K562 (cell line): ENCODE data around the gene B4GALNT2. TPM values are rescaled to one million over a fixed set of nuclear protein-coding genes. Genes with fewer than 3 reads are reported as not detected.

ENCODE experiments used
- CBFA2T2 ChIP-seq: fragments of 450-650 bp; conservative IDR thresholded peaks from 2 replicates; pipeline ENCODE4 v1.6.1; 2017; ENCODE audit warnings: mild to moderate bottlenecking
- LEF1 ChIP-seq: fragments of 450-650 bp; IDR thresholded peaks from 2 replicates; pipeline ENCODE4 v1.6.1; 2016; ENCODE audit warnings: mild to moderate bottlenecking
- NFRKB ChIP-seq: fragments of 450-650 bp; IDR thresholded peaks from 2 replicates; pipeline ENCODE4 v1.6.1; 2016; ENCODE audit warnings: low read depth
- SMARCC2 ChIP-seq: fragments of 450-650 bp; IDR thresholded peaks from 2 replicates; pipeline ENCODE4 v1.6.1; 2017; ENCODE audit warnings: antibody characterized with exemption, moderate library complexity, mild to moderate bottlenecking, low read depth
- ZNF140 ChIP-seq: fragments of 250-450 bp; sonication (Bioruptor Pico); IDR thresholded peaks from 2 replicates; pipeline ENCODE4 v1.8.0; 2021; ENCODE audit warnings: moderate library complexity, mild to moderate bottlenecking, inconsistent platforms
- polyA plus RNA-seq, 8 experiments: library from polyadenylated mRNA; depleted of rRNA in 4 of 8; stranded (reverse) in 5 of 8; unstranded in 3 of 8; fragments of >200 nt; fragmentation: Nextera tagmentation in 2 of 8; fragmentation: Illumina TruSeq in 1 of 8; extraction: Ambion mirVana in 2 of 8; extraction: Trizol in 1 of 8; gene quantifications; 2 replicates each; pipeline versions ENCODE4 v1.2.1 to v1.2.3, GENCODE V29; 2011 to 2014; ENCODE audit warnings: inconsistent platforms in 1 of 8, missing spikeins in 1 of 8
- total RNA-seq, 7 experiments: library from RNA; depleted of rRNA in 6 of 7; stranded (reverse); fragments of >200 nt in 6 of 7; fragmentation: Illumina TruSeq in 2 of 7; extraction: Trizol in 2 of 7; gene quantifications; 2 replicates each; pipeline versions ENCODE4 v1.2.1 to v1.2.3, GENCODE V29; 2011 to 2021; ENCODE audit warnings: low replicate concordance in 1 of 7
- TF ChIP-seq, protein P1 (sequence below): fragments of 450-650 bp; formaldehyde crosslinking; IDR thresholded peaks from 2 replicates; pipeline ENCODE4 v1.4.0; 2020; ENCODE audit warnings: mild to moderate bottlenecking
- TF ChIP-seq, protein P2 (sequence below): fragments of 150-350 bp; conservative IDR thresholded peaks from 2 replicates; pipeline ENCODE4 v1.6.1; 2014; ENCODE audit warnings: low read length
- TF ChIP-seq, protein P3 (sequence below), 2 experiments: fragments of 450-650 bp in 1 of 2; sonication (generic) in 1 of 2; formaldehyde crosslinking in 1 of 2; IDR thresholded peaks; 2 replicates each; pipeline versions ENCODE4 v1.7.1 to v1.9.0; 2016 to 2022; ENCODE audit warnings: inconsistent platforms in 1 of 2, mild to moderate bottlenecking in 1 of 2, missing genetic modification reagents in 1 of 2
- TF ChIP-seq, protein P4 (sequence below): IDR thresholded peaks from 2 replicates; pipeline ENCODE4 v1.6.1; 2014; ENCODE audit warnings: antibody characterized with exemption

Gene B4GALNT2
- total and polyA plus RNA-seq, 9 of the 15 experiments (the other 6 are each of a cell fraction or from before 2014, with no cell fraction given), result not detected

GRCh38 chr17:49191917-49192741 is 59.6 kb downstream of the B4GALNT2 start (continued):
- TF ChIP-seq SMARCC2 (peak; percentile 93), ZNF140 (CRISPR knock-in tag) (no peak), NFRKB (peak; percentile 68; the same call in 1 of the 2 replicates), CBFA2T2 (peak; percentile 65; the same call in 1 of the 2 replicates), LEF1 (0 out of 2 replicates have a peak, but pooled peaks have one; percentile 44)
- TF ChIP-seq, protein P1, sequence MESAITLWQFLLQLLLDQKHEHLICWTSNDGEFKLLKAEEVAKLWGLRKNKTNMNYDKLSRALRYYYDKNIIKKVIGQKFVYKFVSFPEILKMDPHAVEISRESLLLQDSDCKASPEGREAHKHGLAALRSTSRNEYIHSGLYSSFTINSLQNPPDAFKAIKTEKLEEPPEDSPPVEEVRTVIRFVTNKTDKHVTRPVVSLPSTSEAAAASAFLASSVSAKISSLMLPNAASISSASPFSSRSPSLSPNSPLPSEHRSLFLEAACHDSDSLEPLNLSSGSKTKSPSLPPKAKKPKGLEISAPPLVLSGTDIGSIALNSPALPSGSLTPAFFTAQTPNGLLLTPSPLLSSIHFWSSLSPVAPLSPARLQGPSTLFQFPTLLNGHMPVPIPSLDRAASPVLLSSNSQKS (CRISPR knock-in tag), result no peak
- TF ChIP-seq, protein P2, sequence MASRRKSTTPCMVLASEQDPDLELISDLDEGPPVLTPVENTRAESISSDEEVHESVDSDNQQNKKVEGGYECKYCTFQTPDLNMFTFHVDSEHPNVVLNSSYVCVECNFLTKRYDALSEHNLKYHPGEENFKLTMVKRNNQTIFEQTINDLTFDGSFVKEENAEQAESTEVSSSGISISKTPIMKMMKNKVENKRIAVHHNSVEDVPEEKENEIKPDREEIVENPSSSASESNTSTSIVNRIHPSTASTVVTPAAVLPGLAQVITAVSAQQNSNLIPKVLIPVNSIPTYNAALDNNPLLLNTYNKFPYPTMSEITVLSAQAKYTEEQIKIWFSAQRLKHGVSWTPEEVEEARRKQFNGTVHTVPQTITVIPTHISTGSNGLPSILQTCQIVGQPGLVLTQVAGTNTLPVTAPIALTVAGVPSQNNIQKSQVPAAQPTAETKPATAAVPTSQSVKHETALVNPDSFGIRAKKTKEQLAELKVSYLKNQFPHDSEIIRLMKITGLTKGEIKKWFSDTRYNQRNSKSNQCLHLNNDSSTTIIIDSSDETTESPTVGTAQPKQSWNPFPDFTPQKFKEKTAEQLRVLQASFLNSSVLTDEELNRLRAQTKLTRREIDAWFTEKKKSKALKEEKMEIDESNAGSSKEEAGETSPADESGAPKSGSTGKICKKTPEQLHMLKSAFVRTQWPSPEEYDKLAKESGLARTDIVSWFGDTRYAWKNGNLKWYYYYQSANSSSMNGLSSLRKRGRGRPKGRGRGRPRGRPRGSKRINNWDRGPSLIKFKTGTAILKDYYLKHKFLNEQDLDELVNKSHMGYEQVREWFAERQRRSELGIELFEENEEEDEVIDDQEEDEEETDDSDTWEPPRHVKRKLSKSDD, result no peak
- TF ChIP-seq, protein P3, sequence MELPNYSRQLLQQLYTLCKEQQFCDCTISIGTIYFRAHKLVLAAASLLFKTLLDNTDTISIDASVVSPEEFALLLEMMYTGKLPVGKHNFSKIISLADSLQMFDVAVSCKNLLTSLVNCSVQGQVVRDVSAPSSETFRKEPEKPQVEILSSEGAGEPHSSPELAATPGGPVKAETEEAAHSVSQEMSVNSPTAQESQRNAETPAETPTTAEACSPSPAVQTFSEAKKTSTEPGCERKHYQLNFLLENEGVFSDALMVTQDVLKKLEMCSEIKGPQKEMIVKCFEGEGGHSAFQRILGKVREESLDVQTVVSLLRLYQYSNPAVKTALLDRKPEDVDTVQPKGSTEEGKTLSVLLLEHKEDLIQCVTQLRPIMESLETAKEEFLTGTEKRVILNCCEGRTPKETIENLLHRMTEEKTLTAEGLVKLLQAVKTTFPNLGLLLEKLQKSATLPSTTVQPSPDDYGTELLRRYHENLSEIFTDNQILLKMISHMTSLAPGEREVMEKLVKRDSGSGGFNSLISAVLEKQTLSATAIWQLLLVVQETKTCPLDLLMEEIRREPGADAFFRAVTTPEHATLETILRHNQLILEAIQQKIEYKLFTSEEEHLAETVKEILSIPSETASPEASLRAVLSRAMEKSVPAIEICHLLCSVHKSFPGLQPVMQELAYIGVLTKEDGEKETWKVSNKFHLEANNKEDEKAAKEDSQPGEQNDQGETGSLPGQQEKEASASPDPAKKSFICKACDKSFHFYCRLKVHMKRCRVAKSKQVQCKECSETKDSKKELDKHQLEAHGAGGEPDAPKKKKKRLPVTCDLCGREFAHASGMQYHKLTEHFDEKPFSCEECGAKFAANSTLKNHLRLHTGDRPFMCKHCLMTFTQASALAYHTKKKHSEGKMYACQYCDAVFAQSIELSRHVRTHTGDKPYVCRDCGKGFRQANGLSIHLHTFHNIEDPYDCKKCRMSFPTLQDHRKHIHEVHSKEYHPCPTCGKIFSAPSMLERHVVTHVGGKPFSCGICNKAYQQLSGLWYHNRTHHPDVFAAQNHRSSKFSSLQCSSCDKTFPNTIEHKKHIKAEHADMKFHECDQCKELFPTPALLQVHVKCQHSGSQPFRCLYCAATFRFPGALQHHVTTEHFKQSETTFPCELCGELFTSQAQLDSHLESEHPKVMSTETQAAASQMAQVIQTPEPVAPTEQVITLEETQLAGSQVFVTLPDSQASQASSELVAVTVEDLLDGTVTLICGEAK (IDR thresholded peaks at IDR 0.05), result peak; percentile 90
- TF ChIP-seq, protein P3 (CRISPR knock-in tag; IDR thresholded peaks at IDR 0.05), result peak; percentile 66; the same call in 1 of the 2 replicates
- TF ChIP-seq, protein P4, sequence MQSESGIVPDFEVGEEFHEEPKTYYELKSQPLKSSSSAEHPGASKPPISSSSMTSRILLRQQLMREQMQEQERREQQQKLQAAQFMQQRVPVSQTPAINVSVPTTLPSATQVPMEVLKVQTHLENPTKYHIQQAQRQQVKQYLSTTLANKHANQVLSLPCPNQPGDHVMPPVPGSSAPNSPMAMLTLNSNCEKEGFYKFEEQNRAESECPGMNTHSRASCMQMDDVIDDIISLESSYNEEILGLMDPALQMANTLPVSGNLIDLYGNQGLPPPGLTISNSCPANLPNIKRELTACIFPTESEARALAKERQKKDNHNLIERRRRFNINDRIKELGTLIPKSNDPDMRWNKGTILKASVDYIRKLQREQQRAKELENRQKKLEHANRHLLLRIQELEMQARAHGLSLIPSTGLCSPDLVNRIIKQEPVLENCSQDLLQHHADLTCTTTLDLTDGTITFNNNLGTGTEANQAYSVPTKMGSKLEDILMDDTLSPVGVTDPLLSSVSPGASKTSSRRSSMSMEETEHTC, result peak; percentile 77
